ACHN (cell line): ENCODE results near the gene NAT9.
A peak's percentile ranks its signal among the peaks of the same experiment; 100 is the strongest.

Experiments
- DNase-seq: peaks from one replicate; pipeline ENCODE4 v3.0.0-alpha.2; 2015
- in situ Hi-C: cut with HindIII; loops from 2 replicates; pipeline ENCODE4 v1.10.0; 2017; ENCODE audit warnings: low sequenced_read_pairs, low pct_ligation_motif_present, low pct_unique_long_range_greater_than_20kb

NAT9 gene

DNA sequence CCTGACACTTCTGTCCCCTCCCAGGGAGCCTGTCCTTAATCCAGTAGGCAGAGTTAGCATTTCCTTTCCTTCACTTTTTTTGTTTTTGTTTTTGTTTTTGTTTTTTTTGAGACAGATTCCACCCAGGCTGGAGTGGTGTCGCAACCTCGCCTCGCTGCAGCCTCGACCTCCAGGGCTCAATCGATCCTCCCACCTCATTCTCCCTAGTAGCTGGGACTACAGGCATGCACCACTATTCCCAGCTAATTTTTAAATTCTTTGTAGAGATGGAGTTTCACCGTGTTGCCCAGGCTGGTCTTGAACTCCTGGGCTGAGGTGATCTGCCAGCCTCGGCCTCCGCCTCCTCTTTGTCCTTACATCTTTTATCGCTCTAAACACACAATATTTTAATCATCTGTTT is 23.7 kb downstream of the NAT9 start:
- in situ Hi-C loops: no loop called here
- DNase-seq: no peak

DNA sequence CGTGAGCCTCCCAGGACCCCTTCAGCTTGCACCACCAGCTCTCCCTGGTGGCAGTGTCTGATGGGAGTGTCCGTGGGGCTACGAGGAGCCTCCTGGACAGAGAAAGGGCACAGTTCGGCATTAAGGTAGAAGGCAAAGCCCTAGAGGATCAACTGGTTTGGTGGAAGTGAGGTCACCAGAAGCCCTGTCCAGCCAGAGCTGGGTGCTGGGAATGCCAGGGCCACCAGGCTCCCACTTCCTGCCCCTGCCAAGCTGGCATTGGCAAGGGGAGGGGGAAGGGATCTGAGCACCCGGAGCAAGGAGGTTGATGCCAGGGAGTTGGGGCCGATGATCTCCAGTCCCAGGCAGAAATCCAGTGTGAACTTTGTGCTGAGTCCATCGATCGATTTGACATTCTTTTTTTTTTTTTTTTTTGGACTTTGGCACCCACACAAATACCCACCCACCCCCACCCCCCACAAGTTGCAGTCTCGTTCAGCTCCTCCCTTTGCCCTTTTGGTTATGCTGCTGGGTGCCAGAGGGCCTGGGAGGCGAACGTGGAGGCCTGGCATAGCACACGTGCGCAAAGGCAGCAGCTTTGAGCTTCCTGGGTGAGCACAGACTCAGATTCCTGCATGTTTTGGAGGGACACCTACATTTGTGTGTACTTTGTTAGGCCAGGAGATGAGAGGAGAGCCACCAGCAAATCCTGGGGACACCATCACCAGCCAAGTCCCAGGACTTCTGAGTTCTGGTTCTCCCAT is 25.6 kb downstream of the NAT9 start:
- in situ Hi-C loops: no loop called here
- DNase-seq: no peak

DNA sequence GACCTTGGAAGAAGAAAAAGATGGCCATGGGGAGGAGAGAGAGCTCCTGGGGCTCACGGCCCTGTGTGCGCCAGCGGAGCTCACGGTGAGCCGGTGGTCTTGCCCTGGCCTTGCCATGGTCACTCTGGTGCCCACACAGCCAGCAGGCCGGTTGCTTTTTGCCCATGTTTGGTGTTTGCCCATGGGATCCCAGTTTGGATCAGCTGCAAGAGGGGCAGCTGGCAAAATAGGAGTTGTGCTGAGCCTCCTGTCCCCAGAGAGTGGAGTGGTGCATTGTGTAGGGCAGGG is 26.2 kb downstream of the NAT9 start:
- in situ Hi-C loops: no loop called here
- DNase-seq: no peak

DNA sequence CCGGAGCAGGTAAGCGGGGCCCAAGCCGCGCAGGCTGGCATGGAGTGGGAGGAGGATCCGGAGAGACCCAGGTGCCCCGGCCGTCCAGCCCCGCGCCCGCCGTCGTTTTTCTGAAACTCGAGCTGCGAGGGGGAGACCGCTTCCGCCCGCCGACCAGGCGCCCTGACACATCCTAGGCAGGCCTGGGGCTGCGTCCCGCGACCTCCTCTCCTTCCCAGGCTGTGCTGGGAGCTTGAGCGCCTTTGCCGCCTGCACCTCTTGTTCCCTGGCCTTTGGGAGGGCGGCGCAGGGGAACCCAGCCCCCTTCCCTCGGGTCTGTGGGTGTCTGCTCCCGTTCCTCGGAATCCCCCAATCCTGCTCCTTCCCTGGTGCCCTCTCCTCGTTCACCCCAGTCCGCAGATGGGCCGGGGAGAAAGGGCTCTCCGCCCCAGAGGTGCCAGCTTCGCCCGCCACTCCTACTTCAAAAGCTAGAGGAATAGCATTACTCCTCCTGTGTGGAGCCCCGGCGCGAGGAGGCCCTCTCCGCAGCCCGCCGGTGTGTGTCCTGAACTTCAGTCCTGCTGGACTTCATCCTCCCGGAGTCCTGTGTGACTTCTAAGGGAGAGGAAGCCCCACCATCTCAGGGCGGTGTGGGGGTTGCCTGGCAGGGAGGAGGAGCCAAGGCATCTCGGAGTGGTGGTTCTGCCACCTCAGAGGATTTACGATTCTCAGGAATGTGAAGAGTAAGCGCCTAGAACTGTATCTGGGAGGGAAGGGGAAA is 26.7 kb downstream of the NAT9 start:
- peak; percentile 68 for DNase-seq
- in situ Hi-C loops: no loop called here

DNA sequence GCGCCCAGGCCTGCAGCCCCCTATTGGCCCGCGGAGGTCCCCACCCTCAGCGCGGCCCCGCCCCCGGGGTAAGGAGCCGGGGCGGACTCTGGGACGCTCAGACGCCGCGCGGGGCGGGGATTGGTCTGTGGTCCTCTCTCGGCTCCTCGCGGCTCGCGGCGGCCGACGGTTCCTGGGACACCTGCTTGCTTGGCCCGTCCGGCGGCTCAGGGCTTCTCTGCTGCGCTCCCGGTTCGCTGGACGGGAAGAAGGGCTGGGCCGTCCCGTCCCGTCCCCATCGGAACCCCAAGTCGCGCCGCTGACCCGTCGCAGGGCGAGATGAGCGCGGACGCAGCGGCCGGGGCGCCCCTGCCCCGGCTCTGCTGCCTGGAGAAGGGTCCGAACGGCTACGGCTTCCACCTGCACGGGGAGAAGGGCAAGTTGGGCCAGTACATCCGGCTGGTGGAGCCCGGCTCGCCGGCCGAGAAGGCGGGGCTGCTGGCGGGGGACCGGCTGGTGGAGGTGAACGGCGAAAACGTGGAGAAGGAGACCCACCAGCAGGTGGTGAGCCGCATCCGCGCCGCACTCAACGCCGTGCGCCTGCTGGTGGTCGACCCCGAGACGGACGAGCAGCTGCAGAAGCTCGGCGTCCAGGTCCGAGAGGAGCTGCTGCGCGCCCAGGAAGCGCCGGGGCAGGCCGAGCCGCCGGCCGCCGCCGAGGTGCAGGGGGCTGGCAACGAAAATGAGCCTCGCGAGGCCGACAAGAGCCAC is 27.4 kb downstream of the NAT9 start, which contains the start of gene NHERF1:
NHERF1 (plus strand) TSS at position 100 of the 750 bp plus-strand sequence; CDS start at position 319, 219 bp downstream.
- DNase-seq: peak; percentile 95
- in situ Hi-C loops: no loop called here

DNA sequence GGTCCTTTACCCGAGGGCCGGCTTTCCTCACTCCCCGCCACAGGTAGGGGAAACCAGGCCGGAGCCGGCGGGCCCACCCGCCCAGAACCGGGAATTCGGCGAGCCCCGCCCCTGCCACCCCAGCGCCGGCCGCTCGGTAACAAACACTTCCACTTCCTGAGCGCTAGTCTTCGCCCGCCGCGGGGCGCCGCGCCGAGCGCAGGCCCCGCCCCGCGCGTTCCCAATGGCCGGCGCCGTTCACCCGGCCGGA is 27.9 kb downstream of the NAT9 start:
- no peak for DNase-seq
- in situ Hi-C loops: no loop called here

DNA sequence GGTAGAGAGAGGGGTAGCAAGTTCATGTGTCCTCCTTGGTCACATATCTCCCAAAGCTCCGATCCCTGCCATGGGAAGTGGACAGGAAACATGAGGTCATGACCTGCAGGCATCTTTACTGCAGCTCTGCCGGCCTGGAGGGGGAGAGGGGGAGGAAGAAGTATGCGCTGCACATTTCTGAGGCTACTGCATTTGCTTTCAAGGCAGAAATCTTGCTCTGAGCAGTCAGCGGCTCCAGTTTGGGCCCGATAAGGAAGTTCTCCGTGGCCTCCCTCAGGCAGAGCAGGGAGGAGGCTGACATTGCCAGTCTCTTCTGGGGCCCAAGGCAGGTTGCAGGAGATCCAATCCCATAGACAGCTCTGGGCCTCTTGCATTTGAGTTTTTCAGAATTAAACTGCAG is 29.2 kb downstream of the NAT9 start:
- in situ Hi-C loops: no loop called here

DNA sequence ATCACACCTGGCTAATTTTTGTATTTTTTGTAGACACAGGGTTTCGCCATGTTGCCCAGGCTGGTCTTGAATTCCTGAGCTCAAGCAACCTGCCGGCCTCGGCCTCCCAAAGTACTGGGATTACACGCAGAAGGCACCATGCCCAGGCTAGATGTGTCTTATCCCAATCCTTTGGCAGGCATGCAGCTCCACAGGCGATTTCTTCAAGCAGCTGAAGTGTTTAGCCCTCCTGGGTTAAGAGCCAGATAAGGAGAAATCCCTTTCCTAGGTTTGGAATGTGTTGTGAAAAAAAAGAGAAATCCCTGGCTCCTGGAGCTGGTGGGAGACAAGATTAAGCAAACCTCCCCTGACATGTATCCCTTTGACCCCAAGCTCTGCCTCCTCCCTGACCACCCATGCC is 29.8 kb downstream of the NAT9 start:
- in situ Hi-C loops: no loop called here
- DNase-seq: no peak

More for the DNA sequence above, 29.2 kb downstream of the NAT9 start:
- no peak for DNase-seq

DNA sequence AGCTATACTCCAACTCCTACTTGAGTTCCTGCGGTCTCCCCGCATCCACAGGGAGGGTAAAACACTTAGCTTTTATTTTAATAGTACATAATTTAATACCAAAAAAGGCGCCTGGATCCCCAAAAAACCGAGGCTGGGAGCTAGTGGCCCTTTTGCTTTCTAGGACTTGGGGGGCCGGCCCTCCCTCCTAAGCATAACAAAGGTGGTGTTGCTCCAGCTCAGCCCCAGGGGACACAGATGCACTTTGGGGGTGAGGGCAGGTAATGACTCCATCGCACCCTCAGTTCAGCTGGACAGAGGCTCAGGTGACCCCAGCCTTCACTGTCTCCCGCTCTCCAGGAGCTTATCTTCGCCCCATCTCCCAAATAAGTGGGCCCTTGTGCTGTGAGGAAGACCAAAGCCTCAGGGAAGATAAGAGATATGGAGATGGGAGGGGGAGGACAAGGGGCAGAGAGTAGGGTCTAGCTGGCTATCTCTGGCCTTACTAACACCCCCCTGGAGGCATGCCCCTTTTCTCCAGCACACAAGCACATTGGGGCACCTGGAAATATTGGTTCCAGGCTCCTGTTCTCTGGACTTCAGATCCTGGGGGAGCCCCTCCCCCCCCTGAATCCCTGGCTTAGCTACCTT is 30.5 kb downstream of the NAT9 start:
- no peak for DNase-seq
- in situ Hi-C loops: no loop called here

DNA sequence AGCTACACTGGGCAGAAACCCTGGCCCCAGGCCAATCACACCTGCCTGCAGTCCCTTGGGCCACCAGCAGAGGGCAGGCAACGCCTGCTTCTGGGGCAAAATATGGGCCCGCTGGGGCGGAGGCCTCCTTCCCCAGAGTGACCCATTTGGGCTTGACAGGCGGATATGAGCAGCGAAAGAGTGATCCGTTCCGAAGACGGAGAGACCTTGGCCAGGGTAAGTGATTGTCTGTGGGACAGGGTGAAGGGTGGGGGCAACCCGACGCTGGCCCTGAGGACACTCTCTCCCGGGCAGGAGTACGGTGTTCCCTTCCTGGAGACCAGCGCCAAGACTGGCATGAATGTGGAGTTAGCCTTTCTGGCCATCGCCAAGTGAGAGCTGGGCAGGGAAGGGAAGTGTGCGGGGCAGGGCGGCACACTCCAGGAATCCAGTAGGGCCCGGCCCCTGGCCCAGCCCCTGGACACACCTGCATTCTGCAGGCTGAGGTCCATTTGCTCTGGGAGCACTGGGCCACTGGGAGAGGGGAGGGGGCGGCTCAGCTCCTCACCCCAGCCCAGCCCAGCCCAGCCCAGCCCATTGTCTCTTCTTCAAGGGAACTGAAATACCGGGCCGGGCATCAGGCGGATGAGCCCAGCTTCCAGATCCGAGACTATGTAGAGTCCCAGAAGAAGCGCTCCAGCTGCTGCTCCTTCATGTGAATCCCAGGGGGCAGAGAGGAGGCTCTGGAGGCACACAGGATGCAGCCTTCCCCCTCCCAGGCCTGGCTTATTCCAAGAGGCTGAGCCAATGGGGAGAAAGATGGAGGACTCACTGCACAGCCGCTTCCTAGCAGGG is 31.2 kb downstream of the NAT9 start:
- DNase-seq: peak; percentile 72
- in situ Hi-C loops: no loop called here

DNA sequence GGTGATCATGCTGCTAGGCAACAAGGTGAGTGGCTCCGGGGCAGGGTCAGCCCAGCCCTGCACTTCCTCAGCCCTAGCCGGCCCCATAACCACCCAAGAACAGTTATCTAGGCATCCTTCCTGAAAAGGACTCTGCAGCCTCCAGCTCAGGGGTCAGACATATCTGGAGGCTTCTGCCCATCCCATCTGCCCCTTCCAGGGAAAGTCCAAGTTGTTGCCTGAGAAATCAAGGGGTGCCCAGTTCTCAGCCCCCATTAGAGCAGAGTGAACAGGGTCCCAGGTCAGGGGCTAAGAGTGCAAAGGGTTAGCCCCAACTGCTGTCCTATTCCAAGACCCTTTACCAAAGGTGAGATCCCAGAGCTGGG is 31.8 kb downstream of the NAT9 start:
- in situ Hi-C loops: no loop called here
- no peak for DNase-seq

DNA sequence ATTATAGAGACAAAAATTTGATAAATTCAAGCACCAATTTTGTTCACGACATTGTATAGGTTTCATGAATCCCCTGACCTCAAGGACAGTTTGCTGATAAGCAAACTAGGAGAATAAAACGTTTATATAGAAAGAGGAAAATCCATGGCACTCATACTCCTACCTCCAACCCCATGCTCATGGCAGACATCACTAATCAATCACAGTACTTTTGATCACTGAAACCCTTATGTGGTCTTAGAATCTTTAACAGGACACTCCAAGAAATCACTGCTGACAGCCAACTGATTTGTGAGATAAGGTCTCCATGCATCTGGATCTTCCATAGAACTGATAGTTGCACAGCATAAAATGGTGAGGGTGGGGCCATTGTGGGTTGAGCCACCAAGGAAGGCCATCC is 32.4 kb downstream of the NAT9 start:
- no peak for DNase-seq
- in situ Hi-C loops: no loop called here

DNA sequence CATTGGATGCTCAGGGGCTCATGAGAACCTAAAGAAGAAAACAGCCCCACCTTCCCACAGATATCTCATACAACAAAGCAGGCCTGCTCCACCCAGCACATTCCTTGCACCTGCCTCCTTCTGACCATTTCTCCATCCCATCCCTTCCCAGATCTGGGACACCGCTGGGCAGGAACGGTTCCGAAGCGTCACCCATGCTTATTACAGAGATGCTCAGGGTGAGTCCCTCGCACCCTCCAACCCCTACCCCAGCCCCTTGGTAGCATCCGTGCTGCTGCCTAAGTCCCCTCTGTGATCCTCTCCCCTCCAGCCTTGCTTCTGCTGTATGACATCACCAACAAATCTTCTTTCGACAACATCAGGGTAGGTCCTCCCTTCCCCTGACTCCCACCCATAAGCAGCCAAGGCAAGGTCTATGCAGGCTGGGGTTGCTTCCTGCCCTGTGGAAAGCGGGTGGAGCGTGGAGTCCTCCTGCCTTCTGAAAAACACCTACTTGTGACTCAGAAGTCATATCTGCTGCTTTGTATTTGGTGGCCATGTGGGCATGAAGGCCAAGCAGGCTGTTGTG is 33.1 kb downstream of the NAT9 start:
- DNase-seq: no peak
- in situ Hi-C loops: no loop called here

DNA sequence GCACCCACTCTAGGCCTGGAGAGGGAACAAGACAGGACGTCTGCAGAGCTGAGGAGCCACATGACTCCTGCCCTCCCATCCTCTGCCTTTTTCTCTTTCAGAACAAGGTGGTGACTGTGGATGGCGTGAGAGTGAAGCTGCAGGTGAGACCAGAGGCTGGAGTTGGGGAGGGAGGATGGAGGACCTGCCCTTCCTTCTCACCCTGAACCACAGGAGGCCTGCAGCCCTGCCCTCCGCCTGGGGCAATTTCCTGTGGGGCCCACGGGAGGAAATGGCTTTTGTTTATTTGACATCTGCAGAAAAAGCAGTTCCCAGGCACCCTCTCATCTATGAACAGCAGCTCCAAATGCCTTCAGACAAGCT is 34.0 kb downstream of the NAT9 start:
- DNase-seq: no peak
- in situ Hi-C loops: no loop called here

DNA sequence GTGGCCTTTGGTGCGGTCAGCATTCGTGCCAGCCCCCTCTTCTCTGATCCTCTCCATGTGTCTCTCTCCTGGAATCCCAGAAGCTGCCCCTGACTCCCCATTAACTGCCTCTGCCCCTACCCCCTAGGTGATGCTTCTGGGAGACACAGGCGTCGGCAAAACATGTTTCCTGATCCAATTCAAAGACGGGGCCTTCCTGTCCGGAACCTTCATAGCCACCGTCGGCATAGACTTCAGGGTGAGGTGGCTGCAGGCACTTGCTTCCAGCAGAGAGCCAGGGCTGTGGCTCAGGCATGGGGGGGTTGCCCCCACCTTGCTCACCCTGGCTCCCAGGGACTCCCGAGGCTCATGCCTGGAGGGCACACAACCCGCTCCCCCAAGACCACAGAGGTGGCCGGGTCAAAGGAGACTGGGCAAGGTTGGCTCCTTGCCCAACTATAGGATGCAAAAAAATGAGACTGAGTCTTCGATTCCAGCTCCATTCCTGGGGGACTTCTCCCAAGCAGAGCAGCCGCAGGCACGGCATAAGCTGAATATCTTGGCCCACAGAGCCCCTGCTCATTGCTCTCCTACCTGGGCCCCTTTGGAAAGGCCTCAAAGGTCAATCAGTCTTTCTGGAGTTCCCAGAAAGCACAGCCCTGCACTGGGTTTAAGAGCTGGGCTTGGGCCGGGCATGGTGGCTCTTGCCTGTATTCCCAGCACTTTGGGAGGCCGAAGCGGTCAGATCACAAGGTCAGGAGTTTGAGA is 35.3 kb downstream of the NAT9 start:
- DNase-seq: no peak
- in situ Hi-C loops: no loop called here

DNA sequence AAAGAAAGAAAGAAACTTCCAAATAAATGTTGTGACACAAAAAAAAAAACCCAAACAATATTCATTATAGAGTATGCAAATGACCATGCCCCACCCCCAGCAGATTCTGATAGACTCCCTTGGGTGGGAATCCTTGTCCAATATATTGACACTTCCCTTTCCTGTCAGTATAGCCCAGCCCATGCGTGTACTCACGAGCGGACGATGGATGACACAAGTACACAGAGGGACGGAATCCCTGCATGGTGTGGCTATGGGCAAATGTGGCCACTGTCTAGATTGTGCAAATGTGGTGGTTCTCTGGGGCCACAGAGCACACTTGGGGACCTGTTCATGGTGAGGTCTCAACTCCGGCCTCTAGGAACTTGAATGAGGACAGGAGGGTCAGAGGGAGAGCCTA is 36.0 kb downstream of the NAT9 start:
- DNase-seq: no peak
- in situ Hi-C loops: no loop called here

DNA sequence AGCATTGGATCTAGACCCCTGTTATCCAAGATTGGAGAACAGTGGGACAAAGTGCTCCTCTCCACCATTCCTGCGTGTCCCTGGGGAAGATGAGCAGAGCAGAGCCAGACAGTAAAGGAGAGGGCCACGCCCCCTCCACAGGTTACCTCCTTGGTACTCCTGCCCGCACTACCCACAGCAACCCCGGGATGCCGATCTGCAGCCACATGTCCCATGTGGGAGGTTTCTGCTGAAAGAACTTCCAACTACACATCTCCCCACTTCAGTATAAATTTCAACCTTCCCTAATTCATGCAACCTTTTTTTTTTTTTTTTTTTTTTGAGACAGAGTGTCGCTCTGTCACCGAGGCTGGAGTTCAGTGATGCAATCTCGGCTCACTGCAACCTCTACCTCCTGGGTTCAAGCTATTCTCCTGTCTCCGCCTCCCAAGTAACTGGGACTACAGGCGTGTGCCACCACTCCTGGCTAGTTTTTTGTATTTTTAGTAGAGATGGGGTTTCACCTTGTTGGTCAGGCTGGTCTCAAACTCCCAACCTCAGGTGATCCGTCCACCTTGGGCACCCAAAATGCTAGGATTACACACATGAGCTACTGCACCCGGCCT is 36.8 kb downstream of the NAT9 start:
- in situ Hi-C loops: no loop called here
- no peak for DNase-seq
